ENCODE measurements around the gene PDZRN4.

PDZRN4 gene

GRCh38 chr12:41459906-41460214 lies 271.7 kb downstream of the PDZRN4 start:
- H3K4me1 Mint-ChIP-seq (ENCODE audit: low read depth), result no peaks in the 10 kb centered on the region
- H3K36me3 Mint-ChIP-seq (ENCODE audit: low read depth), result no peaks in the 10 kb centered on the region
- H3K4me3 Mint-ChIP-seq, result no peak overlapping the region
- DNase-seq, result no peak
- H3K27ac Mint-ChIP-seq, result no peak overlapping the region
- H3K9me3 Mint-ChIP-seq, result no peaks in the 10 kb centered on the region
- H3K27me3 Mint-ChIP-seq, result no peaks in the 10 kb centered on the region

GRCh38 chr12:41460906-41461305 lies 272.8 kb downstream of the PDZRN4 start:
- Mint-ChIP-seq H3K4me1 (ENCODE audit: low read depth) (no peaks in the 10 kb centered on the region), H3K27me3 (peaks cover 2% of the 10 kb centered on the region), H3K9me3 (no peaks in the 10 kb centered on the region), H3K36me3 (ENCODE audit: low read depth) (no peaks in the 10 kb centered on the region), H3K4me3 (no peak overlapping the region), H3K27ac (no peak overlapping the region)
- DNase-seq, result no peak

DNA sequence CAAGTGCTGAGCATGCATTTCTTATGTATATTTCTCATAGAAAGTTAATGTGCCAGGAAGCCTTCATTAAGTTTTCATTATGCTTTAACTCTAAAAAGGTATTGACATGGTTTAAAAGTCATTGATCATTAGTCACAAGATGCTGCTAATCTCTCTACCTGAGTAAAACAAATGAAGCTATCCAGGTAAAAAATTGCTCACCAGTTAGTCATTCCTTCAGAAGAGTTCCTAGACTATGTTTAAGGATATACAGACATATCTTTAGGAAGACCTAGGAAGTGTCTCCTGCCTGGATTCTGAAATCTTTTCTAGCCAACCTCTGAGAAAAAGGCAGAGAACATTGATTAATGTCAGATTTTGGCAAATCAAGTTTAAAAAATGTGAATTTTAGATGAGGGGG lies 274.2 kb downstream of the PDZRN4 start:
- H3K36me3 Mint-ChIP-seq (ENCODE audit: low read depth), result no peaks in the 10 kb centered on the region
- no peaks in the 10 kb centered on the region for H3K9me3 Mint-ChIP-seq
- no peak overlapping the region for H3K4me3 Mint-ChIP-seq
- no peaks in the 10 kb centered on the region for H3K4me1 Mint-ChIP-seq (ENCODE audit: low read depth)
- peaks cover 2% of the 10 kb centered on the region for H3K27me3 Mint-ChIP-seq
- H3K27ac Mint-ChIP-seq, result no peak overlapping the region
- no peak for DNase-seq

DNA sequence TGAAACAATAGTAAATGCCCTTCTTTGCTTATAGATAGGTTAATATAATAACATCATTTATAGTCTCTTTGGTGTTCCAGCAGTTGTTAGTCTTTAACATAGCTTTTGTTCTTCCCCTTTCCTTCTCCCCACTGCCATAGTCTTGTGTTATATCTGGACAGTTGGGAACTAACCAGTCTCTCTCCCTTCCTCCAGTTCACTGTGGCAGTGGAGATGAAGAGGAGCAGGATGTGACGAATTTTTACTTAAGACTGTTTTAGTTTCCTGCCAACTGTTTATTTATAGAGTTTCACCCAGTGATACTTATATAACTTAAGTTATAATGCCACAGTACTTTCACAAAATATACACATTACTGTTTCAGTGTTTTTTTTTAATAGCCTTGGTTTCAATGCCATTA lies 277.4 kb downstream of the PDZRN4 start:
- no peak for DNase-seq
- H3K27me3 Mint-ChIP-seq, result peaks cover 2% of the 10 kb centered on the region

GRCh38 chr12:41466300-41466699 lies 278.2 kb downstream of the PDZRN4 start:
- Mint-ChIP-seq H3K36me3 (ENCODE audit: low read depth) (no peaks in the 10 kb centered on the region), H3K4me3 (no peak overlapping the region), H3K4me1 (ENCODE audit: low read depth) (no peaks in the 10 kb centered on the region), H3K9me3 (no peaks in the 10 kb centered on the region), H3K27ac (no peak overlapping the region), H3K27me3 (peaks cover 2% of the 10 kb centered on the region)
- DNase-seq, result no peak

More for the DNA sequence above, 277.4 kb downstream of the PDZRN4 start:
- no peak overlapping the region for H3K27ac Mint-ChIP-seq
- H3K9me3 Mint-ChIP-seq, result no peaks in the 10 kb centered on the region
- H3K36me3 Mint-ChIP-seq (ENCODE audit: low read depth), result no peaks in the 10 kb centered on the region
- H3K4me3 Mint-ChIP-seq, result no peak overlapping the region
- no peaks in the 10 kb centered on the region for H3K4me1 Mint-ChIP-seq (ENCODE audit: low read depth)

GRCh38 chr12:41466802-41467201 lies 278.7 kb downstream of the PDZRN4 start:
- H3K4me1 Mint-ChIP-seq (ENCODE audit: low read depth), result no peaks in the 10 kb centered on the region
- H3K36me3 Mint-ChIP-seq (ENCODE audit: low read depth), result no peaks in the 10 kb centered on the region
- peaks cover 2% of the 10 kb centered on the region for H3K27me3 Mint-ChIP-seq
- H3K27ac Mint-ChIP-seq, result no peak overlapping the region
- no peak for DNase-seq
- no peak overlapping the region for H3K4me3 Mint-ChIP-seq
- H3K9me3 Mint-ChIP-seq, result no peaks in the 10 kb centered on the region

- Mint-ChIP-seq H3K4me3 (no peak overlapping the region), H3K27ac (no peak overlapping the region), H3K9me3 (no peaks in the 10 kb centered on the region), H3K36me3 (ENCODE audit: low read depth) (no peaks in the 10 kb centered on the region), H3K27me3 (peaks cover 2% of the 10 kb centered on the region), H3K4me1 (ENCODE audit: low read depth) (no peaks in the 10 kb centered on the region)
- no peak for DNase-seq
Observed at GRCh38 chr12:41467591-41468325, 279.6 kb downstream of the PDZRN4 start.

DNA sequence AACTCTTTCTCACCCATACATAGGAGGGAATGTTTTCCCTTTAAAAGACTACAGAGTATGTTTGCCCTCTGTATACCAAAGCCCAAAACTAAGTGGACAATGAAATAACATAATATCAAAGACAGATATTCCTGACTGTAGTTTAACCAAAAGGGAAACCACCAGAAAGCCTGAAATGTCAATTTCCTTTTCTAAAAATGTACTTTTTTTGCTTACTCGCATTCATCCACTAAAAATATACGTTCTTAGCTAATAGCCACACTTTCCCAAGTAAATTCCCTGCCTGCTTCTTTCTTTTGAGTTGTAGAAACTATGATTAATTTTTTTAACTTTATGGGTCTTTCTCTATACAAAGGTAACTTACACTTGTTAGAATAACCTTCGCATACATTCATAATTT lies 280.2 kb downstream of the PDZRN4 start:
- Mint-ChIP-seq H3K4me1 (ENCODE audit: low read depth) (no peaks in the 10 kb centered on the region), H3K27me3 (peaks cover 2% of the 10 kb centered on the region), H3K9me3 (no peaks in the 10 kb centered on the region), H3K36me3 (ENCODE audit: low read depth) (no peaks in the 10 kb centered on the region), H3K27ac (no peak overlapping the region), H3K4me3 (no peak overlapping the region)
- DNase-seq, result no peak

DNA sequence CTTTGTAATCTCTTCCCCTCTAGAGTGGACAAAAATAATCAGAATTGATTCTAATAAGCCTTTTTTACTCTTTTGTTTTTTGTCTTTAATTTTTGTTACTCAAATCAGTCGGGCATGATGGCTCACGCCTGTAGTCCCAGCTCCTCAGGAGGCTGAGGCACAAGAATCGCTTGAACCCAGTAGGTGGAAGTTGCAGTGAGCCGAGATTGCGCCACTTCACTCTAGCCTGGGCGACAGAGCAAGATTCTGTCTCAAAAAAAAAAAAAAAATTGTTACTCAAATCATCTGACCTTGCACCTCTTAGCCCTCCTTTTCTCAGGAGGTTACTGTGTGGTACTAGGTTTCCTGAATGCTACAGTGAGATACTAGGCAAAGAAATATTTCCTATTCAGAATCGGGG lies 280.6 kb downstream of the PDZRN4 start:
- no peak for DNase-seq
- Mint-ChIP-seq H3K27ac (no peak overlapping the region), H3K4me3 (no peak overlapping the region), H3K9me3 (no peaks in the 10 kb centered on the region), H3K27me3 (peaks cover 2% of the 10 kb centered on the region), H3K36me3 (ENCODE audit: low read depth) (no peaks in the 10 kb centered on the region), H3K4me1 (ENCODE audit: low read depth) (no peaks in the 10 kb centered on the region)

GRCh38 chr12:41473441-41473840 lies 285.3 kb downstream of the PDZRN4 start:
- H3K36me3 Mint-ChIP-seq (ENCODE audit: low read depth), result no peaks in the 10 kb centered on the region
- H3K27ac Mint-ChIP-seq, result no peak overlapping the region
- H3K4me1 Mint-ChIP-seq (ENCODE audit: low read depth), result no peaks in the 10 kb centered on the region
- H3K9me3 Mint-ChIP-seq, result no peaks in the 10 kb centered on the region
- no peak for DNase-seq
- H3K27me3 Mint-ChIP-seq, result no peaks in the 10 kb centered on the region
- H3K4me3 Mint-ChIP-seq, result no peak overlapping the region

DNA sequence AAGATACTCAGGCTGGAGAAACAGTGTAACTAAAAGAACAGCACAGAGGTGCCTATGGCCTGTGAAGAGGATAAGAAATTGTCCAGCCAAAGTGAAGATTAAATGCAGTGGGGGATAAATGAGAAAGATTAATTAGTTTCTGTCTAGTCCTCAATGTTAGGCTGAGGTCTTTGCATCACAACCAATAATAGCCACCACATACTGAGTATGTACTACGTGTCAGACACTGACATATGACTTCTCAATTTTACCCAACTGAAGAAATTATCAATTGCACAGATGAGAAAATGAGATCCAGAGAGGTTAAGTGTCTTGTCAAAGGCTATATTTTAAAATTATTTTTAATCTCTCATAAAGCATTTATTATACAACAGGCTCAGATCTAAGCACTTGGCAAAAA lies 285.9 kb downstream of the PDZRN4 start:
- Mint-ChIP-seq H3K27me3 (no peaks in the 10 kb centered on the region), H3K36me3 (ENCODE audit: low read depth) (no peaks in the 10 kb centered on the region), H3K27ac (no peak overlapping the region), H3K9me3 (no peaks in the 10 kb centered on the region), H3K4me3 (no peak overlapping the region), H3K4me1 (ENCODE audit: low read depth) (no peaks in the 10 kb centered on the region)
- DNase-seq, result no peak

- Mint-ChIP-seq H3K4me3 (no peak overlapping the region), H3K36me3 (ENCODE audit: low read depth) (no peaks in the 10 kb centered on the region), H3K4me1 (ENCODE audit: low read depth) (no peaks in the 10 kb centered on the region), H3K9me3 (no peaks in the 10 kb centered on the region), H3K27me3 (no peaks in the 10 kb centered on the region), H3K27ac (no peak overlapping the region)
- no peak for DNase-seq
Observed at GRCh38 chr12:41476499-41477439, 288.6 kb downstream of the PDZRN4 start.

GRCh38 chr12:41479426-41479825 lies 291.3 kb downstream of the PDZRN4 start:
- Mint-ChIP-seq H3K4me1 (ENCODE audit: low read depth) (no peaks in the 10 kb centered on the region), H3K27me3 (no peaks in the 10 kb centered on the region), H3K9me3 (no peaks in the 10 kb centered on the region), H3K36me3 (ENCODE audit: low read depth) (no peaks in the 10 kb centered on the region), H3K4me3 (no peak overlapping the region), H3K27ac (no peak overlapping the region)
- DNase-seq, result no peak

DNA sequence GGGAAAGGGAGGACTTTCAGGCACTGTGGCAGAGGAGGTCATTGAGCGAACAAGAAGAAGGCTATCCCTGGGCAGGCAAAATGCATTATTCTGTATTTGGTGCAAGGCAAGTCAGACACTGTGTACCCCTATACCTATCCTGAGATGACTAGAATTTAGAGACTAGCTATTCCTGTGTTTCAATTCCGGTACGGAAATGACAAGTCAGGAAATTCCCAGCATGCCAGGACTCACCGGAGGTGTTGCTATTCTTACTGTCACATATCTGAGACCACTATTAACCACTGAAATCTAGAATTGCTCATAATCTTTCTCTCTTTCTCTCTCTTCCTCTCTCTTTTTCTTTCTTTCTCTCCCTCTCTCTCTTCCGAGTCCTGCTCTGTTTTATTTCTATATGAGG lies 297.1 kb downstream of the PDZRN4 start:
- Mint-ChIP-seq H3K36me3 (ENCODE audit: low read depth) (no peaks in the 10 kb centered on the region), H3K9me3 (no peaks in the 10 kb centered on the region), H3K27ac (no peak overlapping the region), H3K27me3 (no peaks in the 10 kb centered on the region), H3K4me3 (no peak overlapping the region), H3K4me1 (ENCODE audit: low read depth) (no peaks in the 10 kb centered on the region)
- DNase-seq, result no peak

DNA sequence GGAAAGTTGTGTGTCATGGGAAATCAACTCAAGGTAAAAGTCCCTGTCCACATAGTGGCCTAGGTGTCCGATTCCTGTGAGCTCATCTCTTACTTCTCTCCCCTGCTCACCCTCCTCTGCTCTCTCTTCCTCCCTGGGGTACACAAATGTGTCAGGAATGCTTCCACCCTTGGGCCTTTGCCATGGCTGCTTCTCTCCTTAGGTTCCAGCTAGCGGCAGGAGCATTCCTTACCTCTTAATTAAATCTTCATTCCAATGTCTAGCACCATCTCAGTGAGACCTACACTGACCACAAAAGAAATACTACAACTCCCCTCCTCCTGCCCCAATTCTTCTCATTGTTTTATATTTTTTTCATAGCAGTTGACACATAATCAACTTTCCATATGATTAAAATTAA lies 298.6 kb downstream of the PDZRN4 start:
- Mint-ChIP-seq H3K4me1 (ENCODE audit: low read depth) (no peaks in the 10 kb centered on the region), H3K4me3 (no peak overlapping the region), H3K9me3 (no peaks in the 10 kb centered on the region), H3K27me3 (no peaks in the 10 kb centered on the region), H3K27ac (no peak overlapping the region), H3K36me3 (ENCODE audit: low read depth) (no peaks in the 10 kb centered on the region)
- DNase-seq, result no peak

Measured in activated T-cell treated with anti-CD3 and anti-CD28 coated beads, Interleukin-2, amount 50 U/mL, for 24 hours (primary cell).